ENCODE results near the gene LPCAT4. TPM values are rescaled to one million over a fixed set of nuclear protein-coding genes. Genes with fewer than 3 reads are reported as not detected.
A peak's percentile ranks its signal among the peaks of the same experiment; 100 is the strongest.
"Not testable (repeated sequence)": the region's sequence is repeated elsewhere in the genome, so short reads cannot be mapped to it uniquely, and the experiment has no call there.

LPCAT4 gene
- total RNA-seq, 2 experiments from 2014 or later, result 98.2 to 101 TPM

GRCh38 chr15:34358367-34358766 lies 8.6 kb downstream of the LPCAT4 start:
- no peaks in the 10 kb centered on the region for H3K27me3 Mint-ChIP-seq
- no peak for DNase-seq
- CTCF ChIA-PET, result interaction anchor here (0.6 to 2.2 kb wide), 5 partner anchors 9 to 112 kb away, joined by 3 to 20 read pairs (median 3); partner anchors contain the start of gene LPCAT4
- POLR2A ChIA-PET, result no interaction called here
- no peaks in the 10 kb centered on the region for H3K9me3 Mint-ChIP-seq
- H3K4me1 Mint-ChIP-seq, result peaks cover 13% of the 10 kb centered on the region
- peaks cover 57% of the 10 kb centered on the region for H3K36me3 Mint-ChIP-seq (ENCODE audit: low read depth)
- H3K27ac Mint-ChIP-seq, result no peak overlapping the region
- H3K4me3 Mint-ChIP-seq, result no peak overlapping the region

- POLR2A ChIA-PET, result no interaction called here
- DNase-seq, result no peak
- Mint-ChIP-seq H3K27me3 (no peaks in the 10 kb centered on the region), H3K4me1 (peaks cover 7% of the 10 kb centered on the region), H3K4me3 (no peak overlapping the region), H3K9me3 (no peaks in the 10 kb centered on the region), H3K36me3 (ENCODE audit: low read depth) (peaks cover 52% of the 10 kb centered on the region), H3K27ac (no peak overlapping the region)
- CTCF ChIA-PET, result interaction anchor here (0.6 to 2.2 kb wide), 6 partner anchors 10 to 111 kb away, joined by 3 to 20 read pairs (median 3); partner anchors contain the start of gene LPCAT4
Observed at GRCh38 chr15:34357653-34358052, 9.3 kb downstream of the LPCAT4 start.

GRCh38 chr15:34355241-34355640 lies 11.8 kb downstream of the LPCAT4 start:
- Mint-ChIP-seq H3K27me3 (no peaks in the 10 kb centered on the region), H3K27ac (peak overlapping the region; percentile 28), H3K9me3 (no peaks in the 10 kb centered on the region), H3K4me1 (no peaks in the 10 kb centered on the region), H3K4me3 (no peak overlapping the region), H3K36me3 (ENCODE audit: low read depth) (peaks cover 33% of the 10 kb centered on the region)
- ChIA-PET CTCF (interaction anchor here (1.3 to 4.3 kb wide), 3 partner anchors 11 to 195 kb away, joined by 3 to 28 read pairs (median 5); partner anchors contain the start of genes LPCAT4, NOP10 and NUTM1), POLR2A (no interaction called here)
- no peak for DNase-seq

GRCh38 chr15:34354286-34354685 lies 12.7 kb downstream of the LPCAT4 start:
- Mint-ChIP-seq H3K27ac (no peak overlapping the region), H3K27me3 (no peaks in the 10 kb centered on the region), H3K4me1 (no peaks in the 10 kb centered on the region), H3K36me3 (ENCODE audit: low read depth) (peaks cover 28% of the 10 kb centered on the region), H3K4me3 (no peak overlapping the region), H3K9me3 (no peaks in the 10 kb centered on the region)
- no peak for DNase-seq
- ChIA-PET POLR2A (no interaction called here), CTCF (interaction anchor here (1.5 to 4.3 kb wide), 2 partner anchors 11 to 12 kb away, joined by 5 to 28 read pairs; partner anchors contain the start of genes LPCAT4, NOP10 and NUTM1)

- peaks cover 23% of the 10 kb centered on the region for H3K36me3 Mint-ChIP-seq (ENCODE audit: low read depth)
- POLR2A ChIA-PET, result no interaction called here
- no peaks in the 10 kb centered on the region for H3K9me3 Mint-ChIP-seq
- H3K4me1 Mint-ChIP-seq, result no peaks in the 10 kb centered on the region
- DNase-seq, result no peak
- no peaks in the 10 kb centered on the region for H3K27me3 Mint-ChIP-seq
- no peak overlapping the region for H3K27ac Mint-ChIP-seq
- H3K4me3 Mint-ChIP-seq, result no peak overlapping the region
- CTCF ChIA-PET, result interaction anchor here (4.3 kb wide), 1 partner anchor 13 kb away, joined by 28 read pairs; the partner anchor contains the start of gene LPCAT4
Observed at GRCh38 chr15:34353627-34354026, 13.4 kb downstream of the LPCAT4 start.

- H3K9me3 Mint-ChIP-seq, POLR2A ChIA-PET, H3K4me3 Mint-ChIP-seq, DNase-seq, H3K27me3 Mint-ChIP-seq, H3K4me1 Mint-ChIP-seq, H3K27ac Mint-ChIP-seq: not testable (repeated sequence)
- H3K36me3 Mint-ChIP-seq (ENCODE audit: low read depth), result peaks cover 20% of the 10 kb centered on the region
- CTCF ChIA-PET, result interaction anchor here (1.8 to 4.3 kb wide), 2 partner anchors 10 to 14 kb away, joined by 5 to 28 read pairs; partner anchors contain the start of genes LPCAT4, NOP10 and NUTM1
Observed at GRCh38 chr15:34352996-34353395, 14.0 kb downstream of the LPCAT4 start.

GRCh38 chr15:34349769-34350168 lies 17.2 kb downstream of the LPCAT4 start:
- Mint-ChIP-seq H3K4me3 (no peak overlapping the region), H3K36me3 (ENCODE audit: low read depth) (peaks cover 2% of the 10 kb centered on the region), H3K27me3 (no peaks in the 10 kb centered on the region), H3K4me1 (no peaks in the 10 kb centered on the region), H3K9me3 (no peaks in the 10 kb centered on the region), H3K27ac (no peak overlapping the region)
- POLR2A ChIA-PET, result no interaction called here
- no peak for DNase-seq
- CTCF ChIA-PET, result interaction anchor here (0.8 kb wide), 1 partner anchor 19 kb away, joined by 3 read pairs; no protein-coding TSS in a partner anchor

GRCh38 chr15:34348735-34349300 lies 18.2 kb downstream of the LPCAT4 start:
- no peak for DNase-seq
- ChIA-PET POLR2A (no interaction called here), CTCF (no interaction called here)
- no peaks in the 10 kb centered on the region for H3K4me1 Mint-ChIP-seq
- H3K4me3 Mint-ChIP-seq, result no peak overlapping the region
- H3K27ac Mint-ChIP-seq, result no peak overlapping the region
- no peaks in the 10 kb centered on the region for H3K9me3 Mint-ChIP-seq
- no peaks in the 10 kb centered on the region for H3K36me3 Mint-ChIP-seq (ENCODE audit: low read depth)
- no peaks in the 10 kb centered on the region for H3K27me3 Mint-ChIP-seq

- H3K36me3 Mint-ChIP-seq (ENCODE audit: low read depth), result no peaks in the 10 kb centered on the region
- ChIA-PET CTCF (interaction anchor here (0.7 to 1.4 kb wide), 2 partner anchors 10 to 18 kb away, joined by 3 read pairs; no protein-coding TSS in a partner anchor), POLR2A (no interaction called here)
- no peaks in the 10 kb centered on the region for H3K27me3 Mint-ChIP-seq
- H3K4me3 Mint-ChIP-seq, result no peak overlapping the region
- no peak overlapping the region for H3K27ac Mint-ChIP-seq
- no peaks in the 10 kb centered on the region for H3K9me3 Mint-ChIP-seq
- H3K4me1 Mint-ChIP-seq, result no peaks in the 10 kb centered on the region
- DNase-seq, result no peak
Observed at GRCh38 chr15:34347951-34348638, 18.9 kb downstream of the LPCAT4 start.

GRCh38 chr15:34342737-34343575 lies 24.0 kb downstream of the LPCAT4 start, which contains the start of the genes NOP10 and NUTM1:
Gene NOP10 (minus strand): TSS chr15:34343136. CDS start chr15:34343073, 63 bp downstream.
Gene NUTM1 (plus strand): TSS chr15:34343315. CDS start chr15:34343697, 382 bp downstream.
- Mint-ChIP-seq H3K9me3 (no peaks in the 10 kb centered on the region), H3K4me3 (no peak within 1 kb of the TSS), H3K36me3 (ENCODE audit: low read depth) (peaks cover 27% of the 10 kb centered on the region), H3K27me3 (no peaks in the 10 kb centered on the region), H3K4me1 (peaks cover 23% of the 10 kb centered on the region), H3K27ac (no peak within 1 kb of the TSS)
- peak; percentile 96 for DNase-seq
- POLR2A ChIA-PET, result interaction anchor here (0.7 to 1.1 kb wide), 2 partner anchors 23 to 24 kb away, joined by 3 to 5 read pairs; partner anchors contain the start of gene LPCAT4
- CTCF ChIA-PET, result interaction anchor here (0.6 to 2.7 kb wide), 16 partner anchors 9 to 281 kb away, joined by 3 to 31 read pairs (median 4); partner anchors contain the start of genes KATNBL1 and LPCAT4

GRCh38 chr15:34342213-34342736 lies 24.7 kb downstream of the LPCAT4 start:
- H3K4me3 Mint-ChIP-seq, H3K27me3 Mint-ChIP-seq, H3K27ac Mint-ChIP-seq, H3K9me3 Mint-ChIP-seq: not testable (repeated sequence)
- ChIA-PET POLR2A (interaction anchor here (0.7 to 1.1 kb wide), 2 partner anchors 24 to 25 kb away, joined by 3 to 5 read pairs; partner anchors contain the start of gene LPCAT4), CTCF (interaction anchor here (0.6 to 2.7 kb wide), 13 partner anchors 9 to 245 kb away, joined by 3 to 31 read pairs (median 5); partner anchors contain the start of genes KATNBL1 and LPCAT4)
- Mint-ChIP-seq H3K4me1 (peaks cover 24% of the 10 kb centered on the region), H3K36me3 (ENCODE audit: low read depth) (peaks cover 27% of the 10 kb centered on the region)
- DNase-seq, result peak; percentile 41

All from activated CD4-positive, alpha-beta T cell treated with anti-CD3 and anti-CD28 coated beads, Interleukin-2, amount 10 ng/mL, durations not matched to agents 7 days and 5 days (primary cell).